SH-SY5Y (cell line): ENCODE data around the gene FMR1.

Experiments
- GATA2 ChIP-seq: IDR thresholded peaks from 2 replicates; pipeline ENCODE4 v1.6.1; 2011; ENCODE audit warnings: mild to moderate bottlenecking, low read depth, low read length
- GATA3 ChIP-seq: IDR thresholded peaks from 2 replicates; pipeline ENCODE4 v1.6.1; 2011; ENCODE audit warnings: low read depth, mild to moderate bottlenecking, low read length, moderate library complexity

Gene FMR1

GRCh38 chrX:147902270-147902669 lies 9.4 kb upstream of the FMR1 start:
- no peak for TF ChIP-seq GATA3
- no peak for TF ChIP-seq GATA2

GRCh38 chrX:147908106-147908505 lies 3.6 kb upstream of the FMR1 start:
- no peak for TF ChIP-seq GATA2
- TF ChIP-seq GATA3: no peak

- no peak for TF ChIP-seq GATA3
- no peak for TF ChIP-seq GATA2
Observed at GRCh38 chrX:147910607-147911006, 1.1 kb upstream of the FMR1 start.

GRCh38 chrX:147912093-147912801 lies 528 bp downstream of the FMR1 start:
- no peak for TF ChIP-seq GATA2

- TF ChIP-seq GATA3 (no peak), GATA2 (no peak)
Observed at GRCh38 chrX:147913570-147913969, 1.9 kb downstream of the FMR1 start.

GRCh38 chrX:147914591-147914990 lies 2.9 kb downstream of the FMR1 start:
- no peak for TF ChIP-seq GATA3
- TF ChIP-seq GATA2: no peak

GRCh38 chrX:147916375-147916968 lies 4.8 kb downstream of the FMR1 start:
- TF ChIP-seq GATA3 (no peak), GATA2 (no peak)

GRCh38 chrX:147917700-147918695 lies 6.3 kb downstream of the FMR1 start:
- no peak for TF ChIP-seq GATA3
- no peak for TF ChIP-seq GATA2

- no peak for TF ChIP-seq GATA3
- TF ChIP-seq GATA2: no peak
Observed at GRCh38 chrX:147920161-147920666, 8.5 kb downstream of the FMR1 start.

- TF ChIP-seq GATA2 (no peak), GATA3 (no peak)
Observed at GRCh38 chrX:147923605-147924004, 11.9 kb downstream of the FMR1 start.

GRCh38 chrX:147927256-147927655 lies 15.5 kb downstream of the FMR1 start:
- TF ChIP-seq GATA3 (no peak), GATA2 (no peak)

GRCh38 chrX:147933815-147934214 lies 22.1 kb downstream of the FMR1 start:
- TF ChIP-seq GATA2 (no peak), GATA3 (no peak)

GRCh38 chrX:147935156-147935758 lies 23.5 kb downstream of the FMR1 start:
- TF ChIP-seq GATA2: no peak
- no peak for TF ChIP-seq GATA3

- no peak for TF ChIP-seq GATA2
- no peak for TF ChIP-seq GATA3
Observed at GRCh38 chrX:147945286-147945685, 33.6 kb downstream of the FMR1 start.

- TF ChIP-seq GATA2: no peak
Observed at GRCh38 chrX:147948531-147948930, 36.8 kb downstream of the FMR1 start.
